Stimulated activated naive CD8-positive, alpha-beta T cell treated with anti-CD3 and anti-CD28 coated beads, Interleukin-15, Interleukin-2, amounts not matched to agents 100 U/mL and 50 U/mL, for 24 hours (primary cell): ENCODE results near the gene SLC30A7.
"Not testable (repeated sequence)": the region's sequence is repeated elsewhere in the genome, so short reads cannot be mapped to it uniquely, and the experiment has no call there.

ENCODE experiments used
- ATAC-seq: fragments of 150-1000 bp; cut with Tn5 transposase; one replicate; pipeline ENCODE4 v1.10.0; 2021
- DNase-seq: peaks from one replicate; pipeline ENCODE4 v3.0.0; 2021

SLC30A7 gene

DNA sequence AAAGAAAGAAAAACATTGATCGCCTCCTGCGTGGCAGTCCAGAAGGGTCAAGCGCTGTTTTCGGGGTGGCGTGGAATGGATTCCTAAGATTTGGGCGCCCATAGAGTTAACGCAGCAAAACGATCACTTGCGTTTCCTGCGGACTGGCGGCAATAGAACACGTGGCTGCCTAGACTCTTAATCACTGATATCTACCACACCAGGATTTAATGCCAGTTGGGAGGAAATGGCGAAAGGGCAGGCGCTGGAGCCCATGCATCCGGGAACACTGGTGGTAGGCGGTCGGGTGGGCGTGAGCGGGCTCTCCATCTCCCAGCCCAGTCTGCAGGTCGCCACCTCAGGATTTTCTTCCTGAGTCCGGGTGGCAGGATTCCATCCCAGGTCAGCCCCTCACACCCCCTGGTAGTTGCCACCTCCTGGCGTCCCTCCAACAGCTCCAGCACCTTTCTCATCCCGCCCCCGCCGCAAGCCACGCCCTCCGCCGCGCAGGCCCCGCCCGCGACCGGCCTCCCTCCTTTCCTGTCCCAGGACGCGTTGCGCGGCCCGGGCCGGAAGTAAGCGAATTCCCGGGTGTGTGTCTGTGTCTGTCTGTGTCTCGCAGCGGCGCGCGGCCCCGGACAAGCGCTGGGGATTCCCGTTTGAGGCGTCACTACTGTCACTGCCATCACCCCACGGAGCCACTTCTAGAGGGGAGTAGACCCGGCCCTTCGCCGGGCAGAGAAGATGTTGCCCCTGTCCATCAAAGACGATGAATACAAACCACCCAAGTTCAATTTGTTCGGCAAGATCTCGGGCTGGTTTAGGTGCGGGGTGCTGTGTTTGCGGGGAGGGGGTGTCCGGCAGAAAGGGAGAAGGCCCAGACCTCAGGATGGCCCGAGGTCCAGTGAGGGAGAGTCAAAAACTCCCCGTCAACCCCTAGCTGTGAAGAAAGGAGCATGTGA, at the start of gene SLC30A7:
Gene SLC30A7 (plus strand): TSS at position 551 of the 941 bp plus-strand sequence. CDS start 173 bp downstream, at position 724.
- peak; percentile 86 for ATAC-seq

GRCh38 chr1:100847361-100848082, 48.4 kb upstream of the SLC30A7 start:
- ATAC-seq: no peak
- no peak for DNase-seq

More for the DNA sequence above, at the start of gene SLC30A7:
- DNase-seq: peak; percentile 99

GRCh38 chr1:100851726-100852125, 44.2 kb upstream of the SLC30A7 start:
- DNase-seq (no peak), ATAC-seq (no peak)

DNA sequence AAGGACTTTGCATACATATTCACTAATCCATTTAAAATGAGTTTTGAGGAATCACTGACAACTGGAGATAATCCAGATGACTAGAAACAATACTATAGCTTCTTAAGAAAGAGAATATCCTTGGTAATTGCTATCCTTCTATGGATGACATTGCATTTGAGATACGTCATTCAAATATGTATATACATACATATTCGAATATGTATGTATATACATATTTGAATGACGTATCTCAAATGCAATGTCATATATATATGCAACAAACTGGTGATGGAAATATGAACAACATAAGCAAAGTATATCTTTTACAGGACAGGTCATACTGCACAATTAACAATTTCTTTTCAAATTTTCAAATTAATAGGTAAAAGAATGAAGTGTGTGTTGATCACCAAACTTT, 42.9 kb upstream of the SLC30A7 start:
- DNase-seq (no peak), ATAC-seq (no peak)

DNA sequence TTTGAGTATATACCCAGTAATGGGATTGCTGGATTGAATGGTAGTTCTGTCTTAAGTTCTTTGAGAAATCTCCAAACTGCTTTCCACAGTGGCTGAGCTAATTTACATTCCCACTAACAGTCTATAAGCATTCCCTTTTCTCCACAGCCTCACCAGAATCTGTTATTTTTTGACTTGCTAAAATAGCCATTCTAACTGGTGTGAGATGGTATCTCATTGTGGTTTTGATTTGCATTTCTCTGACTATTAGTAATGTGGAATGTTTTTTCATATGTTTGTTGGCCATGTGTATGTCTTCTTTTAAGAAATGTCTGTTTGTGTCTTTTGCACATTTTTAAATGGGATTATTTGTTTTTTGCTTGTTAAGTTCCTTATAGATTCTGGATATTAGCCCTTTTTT, 40.8 kb upstream of the SLC30A7 start:
- DNase-seq, ATAC-seq: not testable (repeated sequence)

GRCh38 chr1:100860397-100860991, 35.4 kb upstream of the SLC30A7 start:
- no peak for DNase-seq

GRCh38 chr1:100861379-100861778, 34.5 kb upstream of the SLC30A7 start:
- ATAC-seq: no peak
- DNase-seq: no peak

More at GRCh38 chr1:100860397-100860991, 35.4 kb upstream of the SLC30A7 start:
- no peak for ATAC-seq

- DNase-seq (no peak), ATAC-seq (no peak)
These were observed 33.3 kb upstream of the SLC30A7 start for GRCh38 chr1:100862591-100862990.

GRCh38 chr1:100866041-100866900, 29.6 kb upstream of the SLC30A7 start:
- DNase-seq: no peak
- no peak for ATAC-seq

GRCh38 chr1:100866901-100867206, 29.0 kb upstream of the SLC30A7 start:
- DNase-seq (no peak), ATAC-seq (no peak)

GRCh38 chr1:100868364-100868995, 27.4 kb upstream of the SLC30A7 start:
- no peak for DNase-seq

GRCh38 chr1:100869996-100870395, 25.9 kb upstream of the SLC30A7 start:
- DNase-seq (no peak), ATAC-seq (no peak)

More at GRCh38 chr1:100868364-100868995, 27.4 kb upstream of the SLC30A7 start:
- ATAC-seq: no peak

DNA sequence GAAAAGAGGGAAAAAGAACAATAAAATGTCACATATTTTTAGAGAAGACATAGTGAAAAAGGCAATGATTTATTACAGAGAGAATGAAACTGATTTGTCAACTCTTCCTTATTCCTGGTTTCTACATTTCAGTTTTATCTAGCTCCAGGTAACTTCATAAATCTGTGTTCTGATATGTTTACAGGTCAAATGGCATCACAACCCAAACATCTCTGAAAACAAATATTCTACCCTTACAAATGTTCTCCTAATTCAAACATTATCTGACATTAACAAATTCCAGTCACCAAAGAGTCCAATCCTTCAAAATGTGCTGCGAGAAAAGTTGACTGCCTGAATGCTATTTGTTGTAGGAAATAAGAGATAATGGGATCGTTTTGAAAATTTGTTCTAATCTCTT, 21.5 kb upstream of the SLC30A7 start:
- ATAC-seq (no peak), DNase-seq (no peak)

- ATAC-seq: no peak
- no peak for DNase-seq
These were observed 20.7 kb upstream of the SLC30A7 start for GRCh38 chr1:100875228-100875627.

- DNase-seq (no peak), ATAC-seq (no peak)
These were observed 19.6 kb upstream of the SLC30A7 start for GRCh38 chr1:100876291-100876690.

GRCh38 chr1:100879422-100879821, 16.5 kb upstream of the SLC30A7 start:
- no peak for DNase-seq
- ATAC-seq: no peak

DNA sequence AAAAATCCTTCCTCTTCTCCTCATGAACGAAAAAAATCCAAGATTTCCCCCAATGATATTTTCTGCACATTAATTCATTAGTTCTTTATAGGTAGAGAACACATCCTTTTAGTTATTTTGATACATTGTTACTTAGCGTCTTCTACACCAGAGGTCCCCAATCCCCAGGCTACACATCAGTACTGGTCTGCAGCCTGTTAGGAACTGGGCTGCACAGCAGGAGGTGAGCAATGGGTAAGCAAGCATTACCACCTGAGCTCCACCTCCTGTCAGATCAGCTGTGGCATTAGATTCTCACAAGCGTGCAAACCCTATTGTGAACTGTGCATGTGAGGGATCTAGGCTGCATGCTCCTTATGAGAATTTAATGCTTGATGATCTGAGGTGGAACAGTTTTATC, 14.2 kb upstream of the SLC30A7 start:
- DNase-seq: no peak
- no peak for ATAC-seq

DNA sequence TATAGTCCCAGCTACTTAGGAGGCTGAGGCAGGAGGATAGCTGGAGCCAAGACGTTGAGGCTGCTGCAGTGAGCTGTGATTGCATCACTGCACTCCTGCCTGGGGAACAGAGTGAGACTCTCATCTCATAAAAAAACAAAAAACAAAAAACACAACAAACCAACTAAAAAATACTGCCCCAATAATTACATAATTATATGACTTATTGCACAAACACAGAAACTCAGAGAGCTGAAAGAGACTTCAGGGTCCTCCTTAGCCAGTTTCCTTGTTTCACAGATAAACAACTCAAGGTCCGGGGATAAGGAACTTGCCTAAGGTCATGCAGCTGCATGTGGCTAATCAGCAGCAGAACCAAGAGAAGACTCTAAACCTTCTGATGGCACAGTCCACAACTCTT, 13.2 kb upstream of the SLC30A7 start:
- DNase-seq (no peak), ATAC-seq (no peak)

GRCh38 chr1:100883963-100884362, 11.9 kb upstream of the SLC30A7 start:
- ATAC-seq (no peak), DNase-seq (no peak)

DNA sequence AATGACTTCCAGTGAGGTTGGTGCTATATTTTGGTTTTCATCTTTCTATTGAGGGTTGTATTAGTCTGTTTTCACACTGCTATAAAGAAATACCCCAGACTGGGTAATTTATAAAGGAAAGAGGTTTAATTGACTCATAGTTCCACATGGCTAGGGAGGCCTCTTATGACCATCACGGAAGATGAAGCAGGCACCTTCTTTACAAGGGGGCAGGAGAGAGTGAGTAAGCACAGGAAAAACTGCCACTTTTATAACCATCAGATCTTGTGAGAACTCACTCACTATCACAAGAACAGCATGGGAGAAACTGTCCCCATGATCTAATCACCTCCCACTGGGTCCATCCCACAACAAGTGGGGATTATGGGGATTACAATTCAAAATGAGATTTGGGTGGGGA, 6.9 kb upstream of the SLC30A7 start:
- ATAC-seq: peak; percentile 88

GRCh38 chr1:100889869-100890482, 5.9 kb upstream of the SLC30A7 start:
- ATAC-seq, DNase-seq: not testable (repeated sequence)

More for the DNA sequence above, 6.9 kb upstream of the SLC30A7 start:
- not testable (repeated sequence) for DNase-seq
